Thyroid gland (tissue), 4 donors: ENCODE measurements around the gene KCNE4. TPM values are rescaled to one million over a fixed set of nuclear protein-coding genes. Genes with fewer than 3 reads are reported as not detected.

ENCODE experiments used
- DNase-seq, 2 donors: peaks; one replicate each; pipeline ENCODE4 v3.0.0-alpha.2; 2019
- H3K27ac ChIP-seq, 3 donors: fragments of 200-600 bp; sonication (generic); 1 replicate in 2 of 3; 2 replicates in 1 of 3; pipeline ENCODE4 v1.5.1; 2016 to 2019; ENCODE audit warnings: mild to moderate bottlenecking in 1 of 3, moderate library complexity in 1 of 3
- H3K27me3 ChIP-seq: fragments of 200-600 bp; sonication (generic); one replicate; pipeline ENCODE4 v1.5.1; 2019
- H3K36me3 ChIP-seq, 2 donors: fragments of 200-600 bp; sonication (generic); one replicate each; pipeline ENCODE4 v1.5.1; 2016 to 2019
- H3K4me1 ChIP-seq, 2 donors: fragments of 200-600 bp; sonication (generic); one replicate each; pipeline ENCODE4 v1.5.1; 2017 to 2019
- H3K4me3 ChIP-seq, 3 donors: fragments of 200-600 bp; sonication (generic); replicated peaks in 1 of 3; 1 replicate in 2 of 3; 2 replicates in 1 of 3; pipeline ENCODE4 v1.5.1; 2016; ENCODE audit warnings: mild to moderate bottlenecking in 1 of 3
- H3K9me3 ChIP-seq: fragments of 200-600 bp; sonication (generic); one replicate; pipeline ENCODE4 v1.5.1; 2017
- POLR2A ChIP-seq, 2 donors: fragments of 450-650 bp; IDR thresholded peaks; one replicate each; pipeline ENCODE4 v1.6.1; 2017; ENCODE audit warnings: antibody characterized with exemption in 2 of 2, mild to moderate bottlenecking in 2 of 2, moderate library complexity in 1 of 2
- WGBS, 2 donors: methylation state at CpG; one replicate each; pipeline ENCODE4 v1.1.5; 2017; 5-methylcytosine and 5-hydroxymethylcytosine counted together
- intact Hi-C: fragments of 100-400 bp; cut with DNase I; formaldehyde crosslinking; loops from one replicate; pipeline ENCODE4 v1.15.1; 2023
- total RNA-seq, 4 donors: library from RNA; depleted of rRNA; stranded (reverse); fragments of >200 nt; gene quantifications; one replicate each; pipeline ENCODE4 v1.2.3, GENCODE V29; 2016
- TF ChIP-seq, protein P1 (sequence below), 6 experiments: fragments of 200-600 bp in 3 of 6; fragments of 450-650 bp in 3 of 6; sonication (generic) in 3 of 6; IDR thresholded peaks; one replicate each; pipeline ENCODE4 v1.5.1; 2016 to 2019; ENCODE audit warnings: antibody characterized with exemption in 6 of 6, mild to moderate bottlenecking in 2 of 6, inconsistent platforms in 1 of 6, moderate library complexity in 1 of 6

KCNE4 gene
- total RNA-seq, 4 donors from 2014 or later: 7.8 to 19.6 (median 18.4) TPM

DNA sequence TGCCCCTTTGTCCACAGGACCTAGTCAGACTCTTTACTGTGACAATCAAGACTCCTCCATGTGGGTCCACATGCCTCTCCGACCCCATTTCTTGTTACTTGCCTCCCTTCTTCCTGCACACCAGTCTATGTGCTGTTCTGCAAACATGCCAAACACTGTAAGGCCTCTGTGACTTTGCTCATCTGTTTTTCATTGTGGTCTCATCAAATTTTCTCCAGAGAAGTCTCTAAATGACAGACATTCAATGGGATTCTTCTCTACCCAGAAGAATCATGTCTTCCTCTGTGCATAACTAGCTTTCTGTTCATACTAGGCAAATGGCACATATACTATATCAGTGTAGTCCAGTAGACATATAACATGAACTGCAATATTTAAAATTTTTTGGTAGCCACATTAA, 43.0 kb upstream of the KCNE4 start:
- 94 to 100% methylated on average over 1 of the region's 1 CpG for WGBS, 2 donors

DNA sequence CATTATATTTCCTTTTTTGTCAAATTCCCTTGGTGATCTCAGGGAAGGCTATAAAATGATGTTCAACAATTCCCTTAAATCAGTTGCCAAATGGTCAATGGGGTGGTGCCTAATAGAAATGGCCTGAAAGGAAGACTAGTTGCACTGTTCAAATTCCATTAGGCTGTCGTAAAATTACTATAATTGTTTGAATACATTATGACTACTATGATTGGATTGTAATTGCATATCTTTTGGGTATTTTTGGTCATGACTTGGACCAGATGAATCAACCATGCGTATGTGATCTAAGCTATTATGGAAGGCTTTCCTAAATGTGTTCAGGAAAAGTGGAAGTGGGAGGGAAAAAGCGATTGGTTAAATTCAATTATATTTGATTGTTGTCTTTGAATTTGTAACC, 41.3 kb upstream of the KCNE4 start:
- 94 to 96% methylated on average over 3 of the region's 3 CpGs for WGBS, 2 donors
- no peaks in the 10 kb centered on the region for H3K4me1 ChIP-seq
- H3K27me3 ChIP-seq: no peaks in the 10 kb centered on the region
- no peak overlapping the region for H3K27ac ChIP-seq
- TF ChIP-seq POLR2A (IDR thresholded peaks at IDR 0.05): no peak
- TF ChIP-seq, protein P1, sequence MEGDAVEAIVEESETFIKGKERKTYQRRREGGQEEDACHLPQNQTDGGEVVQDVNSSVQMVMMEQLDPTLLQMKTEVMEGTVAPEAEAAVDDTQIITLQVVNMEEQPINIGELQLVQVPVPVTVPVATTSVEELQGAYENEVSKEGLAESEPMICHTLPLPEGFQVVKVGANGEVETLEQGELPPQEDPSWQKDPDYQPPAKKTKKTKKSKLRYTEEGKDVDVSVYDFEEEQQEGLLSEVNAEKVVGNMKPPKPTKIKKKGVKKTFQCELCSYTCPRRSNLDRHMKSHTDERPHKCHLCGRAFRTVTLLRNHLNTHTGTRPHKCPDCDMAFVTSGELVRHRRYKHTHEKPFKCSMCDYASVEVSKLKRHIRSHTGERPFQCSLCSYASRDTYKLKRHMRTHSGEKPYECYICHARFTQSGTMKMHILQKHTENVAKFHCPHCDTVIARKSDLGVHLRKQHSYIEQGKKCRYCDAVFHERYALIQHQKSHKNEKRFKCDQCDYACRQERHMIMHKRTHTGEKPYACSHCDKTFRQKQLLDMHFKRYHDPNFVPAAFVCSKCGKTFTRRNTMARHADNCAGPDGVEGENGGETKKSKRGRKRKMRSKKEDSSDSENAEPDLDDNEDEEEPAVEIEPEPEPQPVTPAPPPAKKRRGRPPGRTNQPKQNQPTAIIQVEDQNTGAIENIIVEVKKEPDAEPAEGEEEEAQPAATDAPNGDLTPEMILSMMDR (IDR thresholded peaks at IDR 0.05): no peak
- intact Hi-C loops: no loop called here
- H3K9me3 ChIP-seq: no peaks in the 10 kb centered on the region
- H3K36me3 ChIP-seq: no peaks in the 10 kb centered on the region
- H3K4me3 ChIP-seq: no peak overlapping the region
- no peak for DNase-seq

More for the DNA sequence above, 43.0 kb upstream of the KCNE4 start:
- Histone ChIP-seq H3K36me3 (no peaks in the 10 kb centered on the region), H3K4me1 (no peaks in the 10 kb centered on the region), H3K27me3 (no peaks in the 10 kb centered on the region), H3K4me3 (no peak overlapping the region), H3K27ac (no peak overlapping the region), H3K9me3 (no peaks in the 10 kb centered on the region)
- intact Hi-C loops: no loop called here
- DNase-seq: no peak
- TF ChIP-seq, protein P1 (IDR thresholded peaks at IDR 0.05): no peak
- no peak for TF ChIP-seq POLR2A (IDR thresholded peaks at IDR 0.05)

DNA sequence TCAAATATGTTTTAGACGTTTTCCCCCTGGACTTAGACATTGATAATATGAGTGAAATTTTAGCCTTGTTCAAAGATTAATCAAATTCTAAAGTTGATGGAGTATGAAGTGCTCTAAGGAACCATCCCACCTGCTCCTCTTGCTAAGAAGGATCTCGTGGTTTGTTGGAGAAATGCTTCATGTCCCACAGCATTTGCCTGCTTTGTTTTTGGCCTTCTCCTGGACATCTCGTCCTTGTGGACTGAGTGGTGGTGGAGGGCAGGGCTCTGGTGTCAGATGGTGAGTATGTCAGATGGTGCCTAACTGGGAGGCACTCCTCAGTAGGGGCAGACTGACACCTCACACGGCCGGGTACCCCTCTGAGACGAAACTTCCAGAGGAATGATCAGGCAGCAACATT, 39.7 kb upstream of the KCNE4 start:
- no peak for DNase-seq
- TF ChIP-seq POLR2A (IDR thresholded peaks at IDR 0.05): no peak
- TF ChIP-seq, protein P1 (IDR thresholded peaks at IDR 0.05): no peak
- Histone ChIP-seq H3K27me3 (no peaks in the 10 kb centered on the region), H3K9me3 (no peaks in the 10 kb centered on the region), H3K4me1 (no peaks in the 10 kb centered on the region), H3K4me3 (no peak overlapping the region), H3K27ac (no peak overlapping the region), H3K36me3 (no peaks in the 10 kb centered on the region)
- WGBS, 2 donors: 88 to 90% methylated on average over 5 to 6 of the region's 6 CpGs
- intact Hi-C loops: no loop called here

- 90 to 92% methylated on average over 3 of the region's 3 CpGs for WGBS, 2 donors
- no peak for DNase-seq
- intact Hi-C loops: no loop called here
These were observed 32.5 kb upstream of the KCNE4 start for GRCh38 chr2:223019390-223019930.

DNA sequence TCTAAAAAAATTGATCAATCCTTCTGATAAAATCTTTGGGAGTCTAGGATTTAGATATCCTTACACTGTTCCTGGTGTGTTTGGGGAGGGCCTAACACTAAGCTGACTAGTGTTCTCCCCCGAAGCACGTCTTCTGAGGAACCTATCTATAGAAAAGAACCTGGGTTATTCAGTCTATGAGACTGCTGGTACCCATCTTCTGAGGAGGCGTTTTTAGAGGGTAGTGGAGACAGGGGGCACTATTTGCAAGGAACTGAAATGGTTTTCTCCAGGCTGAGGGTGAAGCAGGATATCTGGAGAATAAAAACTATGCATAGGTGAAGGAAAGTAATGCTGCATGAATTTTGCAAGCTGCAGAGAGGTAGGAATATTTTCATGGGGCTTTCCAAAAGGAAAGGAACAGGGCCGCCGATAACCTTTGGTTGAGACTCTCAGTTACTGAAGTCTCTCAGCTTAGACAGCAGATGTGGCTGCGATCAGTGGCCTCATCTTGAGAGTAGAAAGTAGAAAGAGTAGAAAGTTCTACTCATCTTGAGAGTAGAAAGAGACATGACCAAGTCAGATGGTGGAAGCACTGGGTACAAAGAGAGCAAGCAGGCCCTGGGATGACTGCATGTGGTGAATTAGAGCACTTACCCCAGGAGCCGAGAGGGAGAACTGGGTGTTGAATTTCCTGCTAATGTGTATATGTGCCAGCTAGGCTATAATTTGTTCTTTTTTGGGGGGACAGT, 31.8 kb upstream of the KCNE4 start:
- TF ChIP-seq, protein P1 (IDR thresholded peaks at IDR 0.05): no peak
- TF ChIP-seq POLR2A (IDR thresholded peaks at IDR 0.05): no peak
- no peak for DNase-seq
- intact Hi-C loops: no loop called here
- Histone ChIP-seq H3K9me3 (no peaks in the 10 kb centered on the region), H3K27me3 (no peaks in the 10 kb centered on the region), H3K27ac (no peak overlapping the region), H3K36me3 (no peaks in the 10 kb centered on the region), H3K4me3 (no peak overlapping the region), H3K4me1 (no peaks in the 10 kb centered on the region)
- WGBS, 2 donors: 93 to 95% methylated on average over 7 of the region's 7 CpGs

More at GRCh38 chr2:223019390-223019930, 32.5 kb upstream of the KCNE4 start:
- no peak overlapping the region for H3K4me3 ChIP-seq
- H3K9me3 ChIP-seq: no peaks in the 10 kb centered on the region
- no peak for TF ChIP-seq POLR2A (IDR thresholded peaks at IDR 0.05)
- TF ChIP-seq, protein P1 (IDR thresholded peaks at IDR 0.05): no peak
- no peaks in the 10 kb centered on the region for H3K4me1 ChIP-seq
- no peaks in the 10 kb centered on the region for H3K36me3 ChIP-seq
- H3K27ac ChIP-seq: no peak overlapping the region
- H3K27me3 ChIP-seq: no peaks in the 10 kb centered on the region
